ENCODE measurements around the gene S1PR3. TPM values are rescaled to one million over a fixed set of nuclear protein-coding genes. Genes with fewer than 3 reads are reported as not detected.

Gene S1PR3
- total and polyA plus RNA-seq, 4 donors = 1.4 to 4.5 (median 2.9) TPM

DNA sequence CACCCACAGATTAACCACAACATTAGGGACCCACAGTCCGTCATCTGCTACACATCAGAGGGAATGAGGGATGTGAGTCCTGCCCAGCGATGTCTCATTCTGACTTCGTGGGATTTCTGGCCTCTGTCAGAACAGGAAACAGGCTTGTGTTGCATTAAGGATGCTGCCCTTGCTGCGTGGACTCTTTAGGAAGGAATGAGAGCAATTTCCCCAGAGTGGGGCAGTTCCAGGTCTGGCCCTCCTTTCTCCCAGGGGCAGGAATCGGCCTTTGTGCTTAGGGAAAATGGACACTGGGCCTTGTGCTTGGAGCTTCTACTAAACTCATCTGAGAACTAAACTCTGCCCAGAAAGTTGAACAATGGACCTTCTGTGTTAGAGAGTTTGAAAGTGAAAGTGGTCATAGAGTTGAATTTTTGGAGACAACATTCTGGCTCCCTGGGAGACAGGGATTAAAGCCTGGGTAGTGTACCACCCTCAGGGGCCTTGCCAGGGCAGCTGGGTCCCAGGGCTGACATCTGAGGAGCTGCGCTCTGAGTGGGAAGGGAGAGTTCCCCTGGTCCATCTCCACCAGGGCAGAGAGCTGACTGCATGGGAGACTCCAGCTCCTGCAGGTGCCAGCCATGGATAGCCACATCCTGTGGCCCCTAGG lies 37.8 kb upstream of the S1PR3 start:
- no peak overlapping the region for H3K4me3 ChIP-seq (ENCODE audit: low read depth in 1 of 3, low read length in 3 of 3)
- H3K9ac ChIP-seq (ENCODE audit: low read depth in 1 of 2, low read length in 2 of 2) = no peak overlapping the region
- TF ChIP-seq HNF4G (IDR thresholded peaks at IDR 0.05) = no peak
- no peak for TF ChIP-seq YY1 (IDR thresholded peaks at IDR 0.05)
- TF ChIP-seq GABPA (IDR thresholded peaks at IDR 0.05 in 1 of 2, conservative IDR thresholded peaks at IDR 0.05 in 1 of 2) = no peak
- no peak for TF ChIP-seq NR2F2 (IDR thresholded peaks at IDR 0.05)
- TF ChIP-seq, protein P1, sequence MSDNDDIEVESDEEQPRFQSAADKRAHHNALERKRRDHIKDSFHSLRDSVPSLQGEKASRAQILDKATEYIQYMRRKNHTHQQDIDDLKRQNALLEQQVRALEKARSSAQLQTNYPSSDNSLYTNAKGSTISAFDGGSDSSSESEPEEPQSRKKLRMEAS (IDR thresholded peaks at IDR 0.05) = no peak
- no peak for TF ChIP-seq REST (IDR thresholded peaks at IDR 0.05)
- TF ChIP-seq HNF4A (conservative IDR thresholded peaks at IDR 0.05) = no peak
- TF ChIP-seq, protein P2, sequence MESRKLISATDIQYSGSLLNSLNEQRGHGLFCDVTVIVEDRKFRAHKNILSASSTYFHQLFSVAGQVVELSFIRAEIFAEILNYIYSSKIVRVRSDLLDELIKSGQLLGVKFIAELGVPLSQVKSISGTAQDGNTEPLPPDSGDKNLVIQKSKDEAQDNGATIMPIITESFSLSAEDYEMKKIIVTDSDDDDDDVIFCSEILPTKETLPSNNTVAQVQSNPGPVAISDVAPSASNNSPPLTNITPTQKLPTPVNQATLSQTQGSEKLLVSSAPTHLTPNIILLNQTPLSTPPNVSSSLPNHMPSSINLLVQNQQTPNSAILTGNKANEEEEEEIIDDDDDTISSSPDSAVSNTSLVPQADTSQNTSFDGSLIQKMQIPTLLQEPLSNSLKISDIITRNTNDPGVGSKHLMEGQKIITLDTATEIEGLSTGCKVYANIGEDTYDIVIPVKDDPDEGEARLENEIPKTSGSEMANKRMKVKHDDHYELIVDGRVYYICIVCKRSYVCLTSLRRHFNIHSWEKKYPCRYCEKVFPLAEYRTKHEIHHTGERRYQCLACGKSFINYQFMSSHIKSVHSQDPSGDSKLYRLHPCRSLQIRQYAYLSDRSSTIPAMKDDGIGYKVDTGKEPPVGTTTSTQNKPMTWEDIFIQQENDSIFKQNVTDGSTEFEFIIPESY (IDR thresholded peaks at IDR 0.05) = no peak
- no peak for TF ChIP-seq ATF3 (IDR thresholded peaks at IDR 0.05)
- no peak for TF ChIP-seq TAF1 (conservative IDR thresholded peaks at IDR 0.05)
- no peak for TF ChIP-seq EGR1 (IDR thresholded peaks at IDR 0.05; ENCODE audit: low read depth in 2 of 2)
- no peak for TF ChIP-seq FOXA2 (IDR thresholded peaks at IDR 0.05)
- no peak for TF ChIP-seq FOXA1 (IDR thresholded peaks at IDR 0.05)
- no peak for TF ChIP-seq SP1 (IDR thresholded peaks at IDR 0.05)
- no peak for TF ChIP-seq CTCF (IDR thresholded peaks at IDR 0.05; ENCODE audit: low read depth, low read length, missing input control)
- no peaks in the 10 kb centered on the region for H3K36me3 ChIP-seq (ENCODE audit: control insufficient read depth in 4 of 4, insufficient read depth in 3 of 4, low read depth in 1 of 4, low read length in 3 of 4)
- H3K27me3 ChIP-seq (ENCODE audit: control insufficient read depth in 4 of 4, insufficient read depth in 4 of 4, low read length in 3 of 4) = no peaks in the 10 kb centered on the region
- WGBS = 67% methylated on average over 6 of the region's 6 CpGs
- no peak overlapping the region for H3K27ac ChIP-seq (ENCODE audit: low read depth in 1 of 2, low read length in 2 of 2)
- no peaks in the 10 kb centered on the region for H3K4me1 ChIP-seq (ENCODE audit: control insufficient read depth in 4 of 4, insufficient read depth in 4 of 4, low read length in 3 of 4)
- H3K9me3 ChIP-seq (ENCODE audit: control insufficient read depth in 4 of 4, low read length in 3 of 4) = no peaks in the 10 kb centered on the region
- DNase-seq (ENCODE audit: low spot score) = no peak

DNA sequence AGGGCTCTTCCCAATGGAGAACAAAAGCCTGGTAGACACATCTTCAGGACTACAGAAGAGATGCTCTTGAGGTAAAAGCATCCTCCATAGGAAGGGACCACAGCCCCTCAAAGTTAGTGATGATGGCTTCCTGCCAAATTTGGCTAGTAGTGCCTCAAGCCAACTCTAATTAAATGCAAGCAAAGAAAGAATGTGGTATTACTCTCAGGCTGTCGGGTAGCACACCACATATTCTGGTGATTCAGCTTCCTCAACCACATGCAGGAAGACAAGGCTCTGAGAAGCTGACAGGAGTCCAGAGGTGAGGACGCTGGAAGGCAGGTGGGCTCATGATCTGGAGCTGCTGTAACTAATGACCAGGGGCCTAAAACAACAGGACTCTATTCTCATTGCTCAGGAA lies 37.2 kb upstream of the S1PR3 start:
- Histone ChIP-seq H3K4me1 (ENCODE audit: control insufficient read depth in 4 of 4, insufficient read depth in 4 of 4, low read length in 3 of 4) (no peaks in the 10 kb centered on the region), H3K4me3 (ENCODE audit: low read depth in 1 of 3, low read length in 3 of 3) (no peak overlapping the region), H3K27me3 (ENCODE audit: control insufficient read depth in 4 of 4, insufficient read depth in 4 of 4, low read length in 3 of 4) (no peaks in the 10 kb centered on the region), H3K9ac (ENCODE audit: low read depth in 1 of 2, low read length in 2 of 2) (no peak overlapping the region), H3K9me3 (ENCODE audit: control insufficient read depth in 4 of 4, low read length in 3 of 4) (no peaks in the 10 kb centered on the region), H3K36me3 (ENCODE audit: control insufficient read depth in 4 of 4, insufficient read depth in 3 of 4, low read depth in 1 of 4, low read length in 3 of 4) (no peaks in the 10 kb centered on the region), H3K27ac (ENCODE audit: low read depth in 1 of 2, low read length in 2 of 2) (no peak overlapping the region)
- WGBS = 77% methylated on average over 2 of the region's 2 CpGs
- TF ChIP-seq RAD21 (IDR thresholded peaks at IDR 0.05) (no peak), TAF1 (conservative IDR thresholded peaks at IDR 0.05) (no peak), FOXA1 (IDR thresholded peaks at IDR 0.05) (no peak), HNF4G (IDR thresholded peaks at IDR 0.05) (no peak), FOXA2 (IDR thresholded peaks at IDR 0.05) (no peak), JUND (IDR thresholded peaks at IDR 0.05) (no peak), NR2F2 (IDR thresholded peaks at IDR 0.05) (no peak), CTCF (IDR thresholded peaks at IDR 0.05; ENCODE audit: low read depth, low read length, missing input control) (no peak)
- TF ChIP-seq, protein P2 (IDR thresholded peaks at IDR 0.05) = no peak
- no peak for DNase-seq (ENCODE audit: low spot score)
